ENCODE measurements around the gene ERGIC1. TPM values are rescaled to one million over a fixed set of nuclear protein-coding genes. Genes with fewer than 3 reads are reported as not detected.
A peak's percentile ranks its signal among the peaks of the same experiment; 100 is the strongest.
"Not testable (repeated sequence)": the region's sequence is repeated elsewhere in the genome, so short reads cannot be mapped to it uniquely, and the experiment has no call there.

The ERGIC1 gene
- total RNA-seq, 4 donors from 2014 or later, result 60.9 to 123 (median 99.3) TPM

- H3K36me3 ChIP-seq, result no peaks in the 10 kb centered on the region
- peaks cover 0 to 10% (median 0%) of the 10 kb centered on the region in 4 donors for H3K4me1 ChIP-seq
- WGBS, 2 donors, result 96 to 100% methylated on average over 2 of the region's 2 CpGs
- no peak overlapping the region for H3K4me3 ChIP-seq
- no peak for TF ChIP-seq EP300 (IDR thresholded peaks at IDR 0.05)
- no peak for TF ChIP-seq CTCF (IDR thresholded peaks at IDR 0.05)
- no peak for TF ChIP-seq POLR2A (IDR thresholded peaks at IDR 0.05)
- H3K27ac ChIP-seq, result no peak overlapping the region
- no peaks in the 10 kb centered on the region for H3K27me3 ChIP-seq
- no peak for DNase-seq (ENCODE audit: low spot score in 2 of 2)
- peaks cover 0 to 17% (median 0%) of the 10 kb centered on the region in 4 donors for H3K9me3 ChIP-seq
Observed at GRCh38 chr5:172809774-172810173, 24.3 kb upstream of the ERGIC1 start.

- not testable (repeated sequence) for DNase-seq (ENCODE audit: low spot score in 2 of 2); H3K36me3 ChIP-seq; H3K27ac ChIP-seq; H3K27me3 ChIP-seq; H3K4me3 ChIP-seq; H3K4me1 ChIP-seq
- WGBS, 2 donors, result 89 to 93% methylated on average over 4 of the region's 4 CpGs
- H3K9me3 ChIP-seq, result peaks cover 0 to 17% (median 0%) of the 10 kb centered on the region in 4 donors
Observed at GRCh38 chr5:172810996-172811395, 23.1 kb upstream of the ERGIC1 start.

- no peak overlapping the region for H3K27ac ChIP-seq
- no peak overlapping the region for H3K4me3 ChIP-seq
- WGBS, 2 donors, result 69 to 74% methylated on average over 7 of the region's 7 CpGs
- TF ChIP-seq POLR2A (IDR thresholded peaks at IDR 0.05), result no peak
- TF ChIP-seq CTCF (IDR thresholded peaks at IDR 0.05), result no peak
- no peak for TF ChIP-seq EP300 (IDR thresholded peaks at IDR 0.05)
- H3K4me1 ChIP-seq, result no peaks in the 10 kb centered on the region
- H3K27me3 ChIP-seq, result no peaks in the 10 kb centered on the region
- no peak for DNase-seq (ENCODE audit: low spot score in 2 of 2)
- no peaks in the 10 kb centered on the region for H3K36me3 ChIP-seq
- no peaks in the 10 kb centered on the region for H3K9me3 ChIP-seq
Observed at GRCh38 chr5:172815631-172816030, 18.4 kb upstream of the ERGIC1 start.

GRCh38 chr5:172816925-172817562 is 17.0 kb upstream of the ERGIC1 start:
- Histone ChIP-seq H3K9me3 (no peaks in the 10 kb centered on the region), H3K27me3 (no peaks in the 10 kb centered on the region), H3K4me3 (no peak overlapping the region), H3K4me1 (no peaks in the 10 kb centered on the region), H3K27ac (no peak overlapping the region), H3K36me3 (no peaks in the 10 kb centered on the region)
- TF ChIP-seq EP300 (IDR thresholded peaks at IDR 0.05), result no peak
- TF ChIP-seq POLR2A (IDR thresholded peaks at IDR 0.05), result no peak
- TF ChIP-seq CTCF (IDR thresholded peaks at IDR 0.05), result no peak
- WGBS, 2 donors, result 65 to 71% methylated on average over 5 of the region's 5 CpGs
- DNase-seq (ENCODE audit: low spot score in 2 of 2), result peak in 1 of 2 donors; percentile 9

- no peaks in the 10 kb centered on the region for H3K27me3 ChIP-seq
- no peaks in the 10 kb centered on the region for H3K9me3 ChIP-seq
- 80 to 87% methylated on average over 7 of the region's 7 CpGs for WGBS, 2 donors
- no peaks in the 10 kb centered on the region for H3K4me1 ChIP-seq
- TF ChIP-seq POLR2A (IDR thresholded peaks at IDR 0.05) (no peak), CTCF (IDR thresholded peaks at IDR 0.05) (no peak), EP300 (IDR thresholded peaks at IDR 0.05) (no peak)
- H3K4me3 ChIP-seq, result no peak overlapping the region
- no peaks in the 10 kb centered on the region for H3K36me3 ChIP-seq
- no peak overlapping the region for H3K27ac ChIP-seq
- DNase-seq (ENCODE audit: low spot score in 2 of 2), result no peak
Observed at GRCh38 chr5:172817664-172818063, 16.4 kb upstream of the ERGIC1 start.

Measured in tibial nerve (tissue), 4 donors.